Coronary artery (tissue), 2 donors: ENCODE results near the gene GABARAPL2.

Experiments
- DNase-seq: peaks from one replicate; pipeline ENCODE4 v3.0.0-alpha.2; 2017; ENCODE audit warnings: low spot score
- H3K27ac ChIP-seq, 2 donors: fragments of 200-600 bp; sonication (generic); one replicate each; pipeline ENCODE4 v1.5.1; 2016 to 2019
- H3K4me3 ChIP-seq: fragments of 200-600 bp; sonication (generic); 2 replicates; pipeline ENCODE4 v1.5.1; 2016; ENCODE audit warnings: mild to moderate bottlenecking, moderate library complexity
- CTCF ChIP-seq: fragments of 200-600 bp; sonication (generic); IDR thresholded peaks from one replicate; pipeline ENCODE4 v1.5.1; 2019; ENCODE audit warnings: antibody characterized with exemption

GABARAPL2 gene

GRCh38 chr16:75567911-75568310, 1.7 kb downstream of the GABARAPL2 start:
- Histone ChIP-seq H3K4me3 (peak overlapping the region; percentile 91), H3K27ac (no peak overlapping the region)
- no peak for TF ChIP-seq CTCF
- DNase-seq, result no peak

- no peak for DNase-seq
- no peak for TF ChIP-seq CTCF
- no peak overlapping the region for H3K27ac ChIP-seq
- H3K4me3 ChIP-seq, result no peak overlapping the region
These were observed 4.4 kb downstream of the GABARAPL2 start for GRCh38 chr16:75570396-75571065.

GRCh38 chr16:75572864-75573542, 6.8 kb downstream of the GABARAPL2 start:
- no peak for TF ChIP-seq CTCF
- no peak overlapping the region for H3K27ac ChIP-seq
- no peak for DNase-seq
- no peak overlapping the region for H3K4me3 ChIP-seq

- Histone ChIP-seq H3K27ac (no peak overlapping the region), H3K4me3 (no peak overlapping the region)
- TF ChIP-seq CTCF, result no peak
- no peak for DNase-seq
These were observed 7.8 kb downstream of the GABARAPL2 start for GRCh38 chr16:75573955-75574354.

GRCh38 chr16:75575958-75576357, 9.8 kb downstream of the GABARAPL2 start:
- no peak for DNase-seq

GRCh38 chr16:75576384-75576811, 10.2 kb downstream of the GABARAPL2 start:
- no peak for TF ChIP-seq CTCF
- Histone ChIP-seq H3K4me3 (no peak overlapping the region), H3K27ac (no peak overlapping the region)
- peak; percentile 12 for DNase-seq

More at GRCh38 chr16:75575958-75576357, 9.8 kb downstream of the GABARAPL2 start:
- H3K4me3 ChIP-seq, result no peak overlapping the region
- TF ChIP-seq CTCF, result no peak
- no peak overlapping the region for H3K27ac ChIP-seq

GRCh38 chr16:75578212-75578611, 12.0 kb downstream of the GABARAPL2 start:
- Histone ChIP-seq H3K27ac (no peak overlapping the region), H3K4me3 (no peak overlapping the region)
- TF ChIP-seq CTCF, result no peak
- DNase-seq, result no peak
